Activated T-helper 1 cell treated with anti-CD3 and anti-CD28 coated beads, Interleukin-2, amount 50 U/mL, for 16 hours (primary cell): ENCODE measurements around the gene URAD.
A peak's percentile ranks its signal among the peaks of the same experiment; 100 is the strongest.

ENCODE experiments used
- DNase-seq, 2 donors: peaks; one replicate each; pipeline ENCODE4 v3.0.0-alpha.2; 2020; ENCODE audit warnings: low read depth in 1 of 2, low spot score in 1 of 2

The URAD gene

DNA sequence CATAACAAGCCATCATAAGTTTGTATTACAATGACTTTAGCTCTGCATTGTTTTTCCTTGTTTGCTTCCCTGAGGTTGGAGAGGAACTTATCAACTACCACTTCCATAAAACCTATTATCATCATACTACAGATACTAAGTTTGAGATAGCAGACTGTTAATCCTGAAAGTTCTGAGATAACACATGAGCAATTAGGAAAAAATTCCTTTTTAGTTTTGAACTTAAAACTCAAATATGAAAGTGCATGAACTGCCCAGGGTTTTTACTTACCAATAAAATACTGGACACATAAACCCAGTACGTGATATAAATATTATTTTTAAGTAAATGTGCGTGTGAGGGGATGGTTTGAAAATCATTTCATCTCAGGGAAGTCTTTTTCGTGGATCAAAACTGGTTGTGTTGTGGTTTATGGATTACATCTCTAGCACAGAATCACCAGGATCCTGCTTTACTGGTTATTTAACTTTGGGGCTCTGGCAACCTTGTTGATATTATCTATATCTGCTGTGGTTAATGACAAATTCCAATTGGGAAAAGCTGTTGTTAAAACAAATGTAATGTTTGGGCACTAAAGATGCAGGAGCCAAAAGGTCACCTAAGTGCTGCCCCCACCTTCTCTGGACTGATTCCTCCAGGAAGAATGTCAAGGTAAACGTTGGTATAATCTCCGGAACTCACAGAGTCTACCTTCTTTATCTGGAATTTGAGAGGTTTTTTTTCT, 31.8 kb downstream of the URAD start:
- DNase-seq = no peak

DNA sequence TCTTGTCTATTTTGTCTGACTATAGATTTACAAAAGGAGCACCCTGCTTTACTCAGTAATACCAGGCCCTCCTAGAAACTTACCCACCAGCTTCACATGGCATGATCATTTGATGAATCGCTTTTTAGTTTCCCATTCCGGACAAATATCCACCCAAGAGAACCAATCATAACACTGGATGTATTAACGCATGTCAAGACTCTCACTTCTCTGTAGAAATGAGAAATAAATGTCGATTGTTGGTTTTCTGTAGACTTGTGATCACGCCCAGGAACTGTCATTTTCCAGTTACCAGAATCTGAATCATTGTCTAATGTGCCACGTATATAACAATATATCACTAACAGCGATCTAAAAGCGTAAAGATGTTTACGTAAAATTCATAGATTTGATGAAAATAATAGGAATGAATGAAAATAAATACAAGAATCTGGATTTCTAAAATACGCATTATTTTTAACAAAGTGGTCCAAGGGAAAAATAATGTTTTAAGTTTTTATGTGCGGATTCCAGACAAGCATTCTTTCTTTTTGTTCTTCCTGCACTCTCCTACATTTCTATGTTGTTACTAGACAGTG, 33.4 kb downstream of the URAD start:
- no peak for DNase-seq

DNA sequence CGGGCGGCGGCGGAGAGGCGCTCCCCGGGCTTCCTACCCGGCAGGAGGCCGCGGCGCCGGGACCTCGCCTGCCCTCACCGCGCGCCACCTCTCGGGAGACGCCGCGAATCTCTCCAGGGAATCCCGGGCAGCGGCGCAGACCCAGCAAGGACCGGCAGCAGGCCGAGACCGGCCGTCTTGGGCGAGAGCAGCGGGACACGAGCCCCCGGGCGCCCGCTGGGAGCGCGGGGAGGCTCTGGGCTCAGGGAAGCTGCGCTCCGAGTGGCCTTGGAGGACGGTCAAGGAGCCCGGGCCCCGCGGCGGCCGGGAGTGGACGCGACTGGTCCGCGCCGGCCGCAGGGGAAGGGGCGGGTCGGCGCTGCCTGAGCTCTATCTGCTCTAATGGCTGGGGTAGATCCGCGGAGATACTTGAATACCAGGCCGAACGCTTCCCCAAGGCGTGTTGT, 34.1 kb downstream of the URAD start:
- DNase-seq = no peak

DNA sequence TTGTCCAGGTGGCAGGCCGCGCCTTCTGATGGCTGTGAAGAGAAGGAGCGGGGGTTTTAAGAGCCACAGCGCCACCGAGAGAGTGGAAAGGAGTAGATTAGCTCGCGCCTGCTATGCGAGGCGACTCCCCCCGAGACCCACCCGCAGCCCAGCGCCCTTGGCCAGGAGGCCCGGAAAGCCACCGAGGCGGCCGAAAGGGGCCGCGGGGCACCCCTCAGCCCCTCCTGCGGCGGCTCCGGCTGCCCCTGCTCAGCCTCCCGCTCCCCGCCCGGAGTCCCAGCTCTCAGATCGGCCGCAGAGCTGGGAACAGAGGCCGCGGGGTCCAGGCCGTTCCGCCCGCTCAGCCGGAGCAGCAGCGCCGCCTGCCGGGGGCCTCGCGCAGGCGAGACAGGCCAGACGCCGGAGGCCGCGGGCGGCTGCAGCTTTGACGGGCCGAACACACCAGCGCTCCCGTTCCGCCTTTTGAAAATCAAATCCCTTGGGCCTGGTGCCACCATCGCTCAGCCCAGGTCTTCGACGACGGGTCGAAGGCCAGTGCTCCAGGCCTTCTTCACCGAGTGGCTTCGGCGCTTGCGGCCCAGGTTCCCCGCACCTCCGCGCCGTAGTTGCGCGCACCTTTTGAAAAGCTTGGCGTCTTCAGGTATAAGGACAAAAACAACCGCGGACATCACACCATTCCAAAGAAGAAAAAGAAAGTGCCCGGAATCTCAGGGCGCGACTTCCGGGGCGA, 34.7 kb downstream of the URAD start:
- DNase-seq = peak in 1 of 2 donors; percentile 24

DNA sequence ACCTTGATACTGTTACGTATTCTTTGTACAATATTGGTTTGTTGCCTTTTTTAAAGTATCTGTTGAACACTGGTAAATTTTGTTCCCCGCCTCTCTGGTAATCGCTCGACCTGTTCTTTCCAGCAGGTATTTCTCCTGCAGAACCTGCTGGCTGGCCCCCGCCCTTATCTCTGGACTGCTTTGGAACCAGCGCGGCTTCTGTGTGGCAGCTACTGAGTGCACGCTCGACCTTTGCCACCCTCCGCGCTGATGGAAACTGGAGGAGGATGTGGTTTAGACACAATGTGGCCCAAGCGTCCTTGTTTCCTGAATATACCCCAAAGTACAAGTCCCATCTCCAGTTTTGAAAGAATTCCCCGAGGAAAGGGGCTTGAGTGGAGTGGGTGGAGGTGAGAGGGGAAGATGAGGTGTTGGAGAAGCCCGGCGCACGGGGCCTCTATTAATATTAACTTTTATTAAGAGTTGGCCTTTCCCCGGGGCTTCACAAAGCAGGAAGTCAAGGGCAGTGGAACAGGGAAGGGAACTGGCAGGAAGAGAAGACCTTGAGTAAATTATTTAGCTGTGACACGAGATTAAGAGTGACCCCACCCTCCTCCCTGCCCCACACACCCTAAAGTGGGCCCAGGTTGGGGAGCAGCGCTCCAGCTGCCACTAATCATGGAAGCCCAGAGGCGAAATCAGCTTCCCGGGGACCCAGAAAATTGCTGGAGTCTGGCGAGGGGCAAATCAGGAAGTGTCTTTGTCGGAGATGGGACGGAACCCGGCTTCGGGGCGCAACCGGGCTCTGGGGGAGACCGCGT, 35.4 kb downstream of the URAD start:
- no peak for DNase-seq

DNA sequence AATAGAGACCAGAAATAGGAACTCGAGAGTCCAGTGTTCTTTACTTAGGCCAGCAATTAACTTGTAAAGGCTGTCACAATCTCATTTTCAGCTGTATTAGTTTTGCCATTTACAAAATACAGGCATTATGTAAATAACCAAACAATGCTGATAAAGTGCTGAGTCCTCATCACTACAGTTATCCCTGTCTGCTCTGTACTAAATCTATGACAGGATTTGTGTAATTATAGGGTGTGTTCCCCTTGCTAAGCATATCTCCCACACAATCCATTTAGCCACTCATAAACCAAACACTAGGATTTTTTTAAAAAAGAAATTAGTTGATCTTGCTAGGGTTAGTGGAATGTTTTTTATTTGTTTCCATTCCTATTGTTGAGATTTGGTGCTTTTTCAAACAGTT, 45.5 kb downstream of the URAD start:
- no peak for DNase-seq

DNA sequence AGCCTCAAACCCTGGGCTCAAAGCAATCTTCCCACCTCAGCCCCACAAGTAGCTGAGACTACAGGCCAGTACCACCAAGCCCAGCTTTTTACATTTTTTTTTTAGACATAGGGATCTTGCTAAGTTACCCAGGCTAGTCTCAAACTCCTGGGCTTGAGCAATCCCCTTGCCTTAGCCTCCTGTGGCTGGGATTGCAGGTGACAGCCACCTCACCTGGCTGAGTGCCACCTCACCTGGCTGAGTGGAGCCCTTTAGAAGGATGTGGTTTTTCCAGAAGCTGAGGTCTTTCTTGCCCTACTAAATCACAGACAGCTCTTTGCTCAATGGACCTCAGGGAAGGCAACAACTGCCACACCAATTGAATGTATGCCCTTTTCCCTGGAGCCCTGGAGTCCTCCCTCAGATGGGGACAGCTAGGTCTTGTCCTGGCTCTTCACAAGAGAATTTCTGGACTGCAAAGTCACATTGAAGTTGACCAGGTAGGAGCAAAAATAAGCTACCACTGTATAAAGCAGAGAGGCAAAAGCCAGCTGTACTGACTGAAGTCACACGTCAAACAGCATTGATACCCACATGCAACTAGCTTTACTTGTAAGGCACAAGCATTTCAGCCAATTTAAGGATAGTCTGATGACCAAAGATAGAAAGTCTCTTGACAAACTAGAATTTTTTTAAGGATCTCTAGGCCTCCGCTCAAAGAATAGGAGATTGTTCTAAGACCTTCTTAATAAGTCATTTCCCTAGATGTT, 54.7 kb downstream of the URAD start:
- DNase-seq = no peak

DNA sequence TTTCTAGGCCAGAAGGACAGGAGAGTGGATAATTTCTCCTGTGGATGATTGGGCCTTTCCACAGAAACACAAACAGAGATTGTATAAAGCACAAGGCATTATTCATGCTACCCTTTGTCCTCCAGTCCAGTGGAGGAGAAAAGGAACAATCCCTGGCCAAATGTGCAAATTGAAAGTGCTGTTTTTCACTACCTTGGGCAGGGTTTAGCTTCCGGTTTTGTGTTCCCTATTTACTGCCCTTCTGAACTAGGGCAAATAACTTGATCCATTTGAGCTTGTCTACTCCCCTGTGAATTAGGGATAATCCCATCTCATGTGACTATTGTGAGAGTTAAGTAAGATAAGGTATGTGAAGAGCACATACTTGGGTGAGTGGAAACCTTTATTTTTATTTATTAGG, 55.4 kb downstream of the URAD start:
- no peak for DNase-seq

DNA sequence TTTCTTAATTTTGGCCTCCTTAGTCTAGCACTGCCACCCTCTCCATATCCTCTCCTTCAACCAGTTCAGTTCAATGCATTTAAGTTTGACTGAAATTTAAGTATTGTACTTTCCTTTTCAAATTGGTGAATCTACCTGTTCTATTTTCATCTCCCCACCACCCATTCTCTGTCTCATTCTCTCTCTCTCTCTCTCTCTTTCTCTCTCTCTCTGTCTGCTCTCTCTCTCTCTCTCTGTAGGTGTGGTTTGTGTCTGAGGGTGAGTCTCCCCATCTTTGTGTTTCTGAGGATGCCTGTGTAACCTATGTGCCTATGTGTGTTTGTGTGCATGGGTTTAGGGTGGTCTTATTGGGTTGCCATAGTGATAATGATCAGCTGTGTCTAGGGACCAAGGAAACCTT, 58.6 kb downstream of the URAD start:
- DNase-seq = no peak

DNA sequence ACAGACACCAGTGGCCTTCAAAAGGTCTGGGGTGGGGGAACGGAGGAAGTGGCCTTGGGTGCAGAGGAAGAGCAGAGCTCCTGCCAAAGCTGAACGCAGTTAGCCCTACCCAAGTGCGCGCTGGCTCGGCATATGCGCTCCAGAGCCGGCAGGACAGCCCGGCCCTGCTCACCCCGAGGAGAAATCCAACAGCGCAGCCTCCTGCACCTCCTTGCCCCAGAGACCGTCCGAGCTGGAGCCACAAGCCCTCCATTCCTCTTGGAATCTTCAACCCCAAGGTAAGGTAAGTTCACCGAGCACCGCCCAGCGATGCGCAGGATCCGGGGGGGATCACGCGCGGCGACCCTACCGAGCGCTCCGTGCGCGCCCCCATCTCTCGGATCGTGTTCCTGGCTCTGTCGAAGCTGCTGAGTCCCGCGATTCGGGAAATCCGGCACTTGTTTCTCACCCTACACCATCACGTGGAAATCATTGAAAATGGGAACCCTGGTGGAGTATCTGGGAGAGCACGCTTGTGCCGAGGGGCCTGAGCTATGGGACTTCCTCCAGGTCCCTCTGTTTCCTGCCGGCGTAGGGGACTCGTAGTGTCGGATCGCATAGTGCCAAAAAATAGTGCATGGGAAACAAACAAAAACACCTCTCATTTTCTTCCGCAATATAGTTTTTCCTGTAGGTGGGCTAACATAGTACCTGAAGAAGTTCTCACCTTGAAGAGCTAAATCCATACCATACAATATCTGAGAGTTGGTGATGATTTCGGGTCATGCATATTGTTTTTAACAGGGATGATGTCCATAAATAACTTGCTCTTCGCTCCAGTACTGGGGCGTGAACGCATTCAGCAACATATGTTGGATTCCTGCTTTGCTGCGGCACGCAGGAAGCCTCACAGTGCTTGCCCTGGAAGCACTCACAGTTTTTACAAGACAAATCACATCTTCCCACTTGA, 59.4 kb downstream of the URAD start:
- no peak for DNase-seq

DNA sequence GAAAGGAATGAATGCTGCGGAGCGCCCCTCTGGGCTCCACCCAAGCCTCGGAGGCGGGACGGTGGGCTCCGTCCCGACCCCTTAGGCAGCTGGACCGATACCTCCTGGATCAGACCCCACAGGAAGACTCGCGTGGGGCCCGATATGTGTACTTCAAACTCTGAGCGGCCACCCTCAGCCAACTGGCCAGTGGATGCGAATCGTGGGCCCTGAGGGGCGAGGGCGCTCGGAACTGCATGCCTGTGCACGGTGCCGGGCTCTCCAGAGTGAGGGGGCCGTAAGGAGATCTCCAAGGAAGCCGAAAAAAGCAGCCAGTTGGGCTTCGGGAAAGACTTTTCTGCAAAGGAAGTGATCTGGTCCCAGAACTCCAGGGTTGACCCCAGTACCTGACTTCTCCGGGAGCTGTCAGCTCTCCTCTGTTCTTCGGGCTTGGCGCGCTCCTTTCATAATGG, 60.1 kb downstream of the URAD start:
- DNase-seq = no peak
